Measurements from ENCODE around the gene C17orf75.

- TF ChIP-seq CTCF (IDR thresholded peaks at IDR 0.05; ENCODE audit: insufficient read depth, low read depth, low read length), result no peak
- no peak for TF ChIP-seq EZH2 (IDR thresholded peaks at IDR 0.05; ENCODE audit: insufficient read depth, low read length)
Observed at GRCh38 chr17:32335687-32336086, 6.3 kb downstream of the C17orf75 start.

Measured in astrocyte (in vitro differentiated cells and primary cell).